GM18873 (cell line): Measurements from ENCODE around the gene PRSS38.

Source experiments
- ATAC-seq: cut with Tn5 transposase; IDR thresholded peaks from one replicate; pipeline ENCODE4 v1.9.1; 2021; ENCODE audit warnings: mild to moderate bottlenecking, moderate library complexity, moderate number of reproducible peaks; ENCODE audit not compliant: unreplicated experiment, low FRiP score

Gene PRSS38

DNA sequence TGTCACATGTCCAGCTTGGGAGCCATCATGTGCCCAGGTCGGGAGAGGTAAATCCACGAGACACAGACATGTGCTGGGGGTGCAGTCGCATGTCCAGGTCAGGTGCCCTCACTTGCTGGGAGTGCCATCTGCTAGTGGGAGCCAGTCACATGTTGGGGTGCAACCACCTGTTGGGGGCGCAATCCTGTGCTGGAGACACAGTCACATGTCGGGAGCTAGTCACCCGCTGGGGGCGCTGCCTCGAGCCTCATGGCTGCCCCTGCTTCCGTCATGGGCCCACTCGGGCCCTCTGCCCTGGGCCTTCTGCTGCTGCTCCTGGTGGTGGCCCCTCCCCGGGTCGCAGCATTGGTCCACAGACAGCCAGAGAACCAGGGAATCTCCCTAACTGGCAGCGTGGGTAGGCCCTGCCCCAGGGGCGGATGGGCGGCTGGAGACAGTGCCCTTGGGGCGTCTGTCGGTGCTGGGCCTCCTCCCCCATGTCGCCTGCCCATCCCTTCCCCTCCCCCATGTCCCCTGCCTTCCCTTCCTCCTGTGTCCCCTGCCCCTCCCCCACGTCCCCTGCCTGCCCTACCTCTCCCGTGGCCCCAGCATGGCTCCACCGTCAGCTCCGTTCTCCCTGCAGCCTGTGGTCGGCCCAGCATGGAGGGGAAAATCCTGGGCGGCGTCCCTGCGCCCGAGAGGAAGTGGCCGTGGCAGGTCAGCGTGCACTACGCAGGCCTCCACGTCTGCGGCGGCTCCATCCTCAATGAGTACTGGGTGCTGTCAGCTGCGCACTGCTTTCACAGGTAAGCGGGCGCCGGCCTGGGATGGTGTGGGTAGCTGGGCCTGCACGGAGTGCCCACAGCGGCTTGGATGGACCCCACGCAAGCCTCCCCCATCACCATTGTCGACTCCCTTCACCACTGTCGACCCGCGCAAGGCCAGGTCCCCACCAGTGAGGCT lies at the start of gene PRSS38:
Gene PRSS38 (plus strand): TSS at position 208 of the 942 bp plus-strand sequence. CDS start 42 bp downstream, at position 250.
- ATAC-seq: no peak

GRCh38 chr1:227766015-227766634 lies 49.4 kb upstream of the PRSS38 start:
- ATAC-seq: no peak

DNA sequence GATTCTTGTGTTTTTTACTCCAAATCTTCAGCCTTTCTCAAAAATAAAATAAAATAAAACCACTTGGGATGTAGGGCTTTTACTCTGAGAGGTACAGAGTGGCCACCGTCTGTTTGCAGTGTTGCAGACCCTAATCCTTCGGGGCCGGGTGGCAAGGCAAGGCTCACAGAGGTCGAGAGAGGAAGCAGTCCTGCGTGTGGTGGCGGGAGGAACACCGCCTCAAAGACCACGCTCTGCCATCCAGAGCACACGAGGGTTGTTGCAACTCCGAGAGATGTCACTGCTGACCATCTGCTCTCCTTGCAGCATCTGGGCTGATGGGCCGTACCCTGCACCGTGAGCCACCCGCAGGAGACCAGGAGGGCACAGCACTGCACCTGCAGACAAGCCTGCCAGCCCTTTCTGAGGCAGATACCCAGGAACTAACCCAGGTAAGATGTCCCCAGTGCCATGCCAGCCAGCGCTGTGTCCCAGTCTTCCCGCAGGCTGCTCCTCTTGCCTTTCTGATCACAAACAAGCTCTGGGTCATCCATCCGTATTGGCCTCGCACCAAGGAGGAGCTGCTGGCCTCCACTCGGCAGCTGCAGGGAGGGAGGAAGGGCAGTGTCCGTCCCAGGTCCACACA lies 48.7 kb upstream of the PRSS38 start:
- ATAC-seq: no peak

DNA sequence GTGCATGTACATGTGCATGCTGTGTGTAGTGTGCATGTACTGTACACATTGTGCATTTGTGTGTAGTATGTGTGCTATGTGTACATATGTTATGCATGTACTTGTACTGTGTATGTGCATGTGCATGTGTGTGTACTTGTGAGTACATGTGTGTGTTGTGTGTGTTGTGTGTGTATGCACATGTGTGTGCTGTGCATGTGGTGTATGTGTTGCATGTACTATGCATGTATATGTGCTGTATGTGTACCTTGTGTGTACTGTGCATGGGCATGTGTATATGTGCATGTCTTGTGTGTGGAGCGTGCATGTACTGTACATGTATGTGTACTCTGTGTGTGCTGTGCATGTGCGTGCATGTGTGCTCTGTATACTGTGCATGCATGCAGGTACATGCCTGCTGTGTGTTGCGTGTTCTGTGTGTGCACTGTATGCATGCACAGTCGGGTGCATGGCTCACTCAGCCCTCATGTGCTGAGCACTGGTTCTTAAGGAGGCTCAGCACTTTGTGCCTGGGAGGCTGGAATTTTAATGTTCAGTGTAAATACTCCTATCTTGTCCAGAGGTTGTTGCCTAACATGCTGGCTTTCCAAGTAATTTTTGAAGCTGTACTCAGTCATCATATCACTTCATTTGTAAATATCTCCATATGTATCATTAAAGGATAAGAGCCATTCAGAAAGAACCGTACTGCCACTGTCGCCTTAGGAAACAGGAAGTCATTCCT lies 47.9 kb upstream of the PRSS38 start:
- no peak for ATAC-seq

- ATAC-seq: no peak
Observed at GRCh38 chr1:227768125-227768439, 47.4 kb upstream of the PRSS38 start.

GRCh38 chr1:227768640-227769039 lies 46.8 kb upstream of the PRSS38 start:
- ATAC-seq: no peak

DNA sequence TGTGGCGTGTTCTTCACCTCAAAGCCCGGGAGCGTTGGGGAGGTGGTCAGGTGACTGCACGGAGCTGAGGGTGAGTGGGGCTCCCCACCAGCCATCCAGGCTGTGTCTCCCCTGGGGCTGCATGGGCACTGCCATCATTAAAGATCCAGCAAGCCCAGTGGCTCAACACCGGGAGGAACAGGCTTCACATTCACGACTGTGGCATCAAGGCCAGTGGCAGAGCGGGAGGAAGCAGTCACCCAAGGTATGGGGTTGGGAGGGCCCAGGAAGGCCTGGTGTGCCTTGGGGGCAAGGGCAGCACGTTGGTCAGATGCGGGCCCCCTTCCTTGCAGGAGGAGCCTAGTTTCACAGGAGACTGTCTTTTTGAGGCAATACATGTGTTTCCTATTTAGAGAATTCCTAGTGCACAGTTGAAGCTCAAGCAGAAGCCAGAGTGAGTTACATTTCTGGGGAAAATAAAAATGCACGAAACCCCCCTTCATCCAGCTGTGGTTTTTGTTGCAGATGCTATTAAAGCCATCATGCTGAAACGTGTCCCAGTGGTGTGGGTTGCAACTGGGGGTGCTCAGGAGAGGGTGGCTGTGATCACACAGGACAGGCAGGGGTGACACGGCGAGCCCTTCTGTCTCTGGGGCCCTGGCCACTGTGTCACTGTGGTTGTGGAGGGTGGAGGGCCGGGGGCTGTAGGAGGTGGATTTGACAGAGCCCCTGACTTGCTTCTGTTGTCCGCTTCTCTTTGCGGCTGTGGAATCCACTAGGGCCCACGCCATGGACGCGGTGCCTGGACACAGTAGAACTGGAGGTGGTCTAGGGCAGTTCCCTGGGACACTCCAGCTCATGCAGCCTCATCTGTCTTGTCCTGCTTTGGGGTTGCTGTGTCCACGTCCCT lies 46.2 kb upstream of the PRSS38 start:
- ATAC-seq: no peak

DNA sequence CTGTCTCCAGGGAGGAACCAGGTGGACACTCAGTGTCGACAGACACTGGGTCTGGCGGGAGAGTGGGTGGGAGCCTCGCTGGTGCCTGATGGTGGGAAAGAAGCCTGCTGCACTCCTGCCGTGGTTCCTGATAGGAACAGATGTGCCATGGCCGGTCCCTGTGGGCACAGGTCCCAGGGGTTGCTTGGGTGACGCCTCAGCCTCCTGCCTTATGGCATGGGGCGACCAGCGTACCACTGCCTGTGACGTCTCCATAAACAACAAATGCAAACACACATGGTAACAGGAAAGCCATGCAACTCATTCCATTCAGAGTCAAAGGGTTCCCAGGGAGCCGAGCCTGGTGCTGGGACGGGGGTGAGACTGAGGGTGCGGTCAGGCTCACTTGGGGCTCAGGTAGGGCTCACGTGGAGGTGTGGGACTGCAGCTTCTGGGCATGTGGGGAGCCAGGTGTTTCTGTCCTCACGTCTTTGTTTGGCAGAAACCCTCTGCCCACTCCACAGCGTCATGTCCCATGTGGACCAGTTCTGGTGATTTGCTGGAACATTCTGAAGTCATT lies 45.5 kb upstream of the PRSS38 start:
- ATAC-seq: no peak

- ATAC-seq: no peak
Observed at GRCh38 chr1:227770812-227771211, 44.7 kb upstream of the PRSS38 start.

- ATAC-seq: no peak
Observed at GRCh38 chr1:227771326-227771725, 44.1 kb upstream of the PRSS38 start.

DNA sequence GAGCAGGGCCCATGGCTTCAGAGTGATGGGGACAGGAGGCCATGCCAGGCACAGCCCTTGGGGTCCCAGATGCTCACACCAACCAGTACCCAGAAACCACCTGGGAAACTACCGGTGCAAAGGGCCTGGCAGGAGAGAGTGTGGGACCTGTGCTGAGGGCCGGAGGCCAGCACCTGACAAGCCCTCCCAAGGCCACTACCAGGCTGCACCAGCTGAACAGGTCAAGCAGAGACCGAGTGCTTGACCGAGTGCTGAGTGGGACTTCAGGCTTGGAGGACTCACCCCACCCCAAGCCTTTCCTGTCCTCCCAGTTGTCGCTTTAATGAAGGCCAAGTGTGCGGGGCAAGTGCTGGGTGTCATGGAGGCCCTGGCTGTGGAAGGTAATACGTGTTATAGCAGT lies 43.7 kb upstream of the PRSS38 start:
- no peak for ATAC-seq

DNA sequence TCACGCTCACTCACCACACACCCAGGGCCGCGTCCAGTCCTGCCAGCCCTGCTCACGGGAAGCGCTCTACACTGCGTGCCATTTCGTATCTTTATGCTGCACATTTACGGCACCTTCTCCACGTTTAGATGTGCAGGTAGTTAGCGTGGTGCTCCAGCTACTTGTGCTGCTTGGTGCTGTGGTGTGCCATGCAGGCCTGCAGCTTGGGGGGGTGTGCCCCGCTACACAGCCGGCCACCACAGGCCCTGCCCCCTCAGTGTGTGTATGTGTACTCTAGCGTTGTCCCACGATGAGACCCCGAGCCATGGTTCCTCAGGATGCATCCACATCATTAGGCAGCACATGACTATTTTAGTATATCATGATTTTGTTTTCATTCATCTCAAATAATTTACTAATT lies 41.9 kb upstream of the PRSS38 start:
- no peak for ATAC-seq

DNA sequence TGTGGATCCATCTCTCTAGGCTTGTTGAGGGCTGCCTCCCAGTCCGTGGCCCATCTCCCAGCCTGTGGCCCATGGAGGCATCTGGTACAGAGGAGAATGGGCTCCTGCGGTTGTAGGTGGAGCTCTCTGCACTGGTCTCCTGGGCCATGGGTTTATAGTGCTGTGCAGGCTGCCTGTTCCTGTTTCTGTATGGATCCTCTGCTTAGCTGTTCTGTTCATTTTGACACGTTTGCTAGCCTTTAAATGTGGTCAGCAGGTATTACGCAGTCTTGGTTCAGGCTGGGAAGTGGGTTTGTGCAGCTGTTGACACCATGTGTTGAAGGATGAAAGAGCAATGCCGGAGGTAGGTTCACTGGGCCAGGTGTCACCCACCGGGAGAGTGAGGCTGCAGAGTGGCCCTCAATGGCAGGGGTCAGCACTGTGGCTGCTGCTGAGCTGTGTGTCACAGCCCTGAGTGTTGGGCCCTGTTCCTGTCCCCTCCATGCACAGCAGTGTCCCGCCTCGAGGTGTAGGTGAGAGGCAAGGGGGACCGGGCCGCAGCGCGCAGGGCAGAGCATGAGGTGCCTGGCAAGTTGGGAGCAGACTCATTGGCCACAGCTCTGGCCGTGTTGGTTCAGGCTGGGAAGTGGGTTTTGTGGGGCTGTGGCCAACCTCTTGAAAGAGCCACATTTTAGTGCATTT lies 41.3 kb upstream of the PRSS38 start:
- no peak for ATAC-seq

DNA sequence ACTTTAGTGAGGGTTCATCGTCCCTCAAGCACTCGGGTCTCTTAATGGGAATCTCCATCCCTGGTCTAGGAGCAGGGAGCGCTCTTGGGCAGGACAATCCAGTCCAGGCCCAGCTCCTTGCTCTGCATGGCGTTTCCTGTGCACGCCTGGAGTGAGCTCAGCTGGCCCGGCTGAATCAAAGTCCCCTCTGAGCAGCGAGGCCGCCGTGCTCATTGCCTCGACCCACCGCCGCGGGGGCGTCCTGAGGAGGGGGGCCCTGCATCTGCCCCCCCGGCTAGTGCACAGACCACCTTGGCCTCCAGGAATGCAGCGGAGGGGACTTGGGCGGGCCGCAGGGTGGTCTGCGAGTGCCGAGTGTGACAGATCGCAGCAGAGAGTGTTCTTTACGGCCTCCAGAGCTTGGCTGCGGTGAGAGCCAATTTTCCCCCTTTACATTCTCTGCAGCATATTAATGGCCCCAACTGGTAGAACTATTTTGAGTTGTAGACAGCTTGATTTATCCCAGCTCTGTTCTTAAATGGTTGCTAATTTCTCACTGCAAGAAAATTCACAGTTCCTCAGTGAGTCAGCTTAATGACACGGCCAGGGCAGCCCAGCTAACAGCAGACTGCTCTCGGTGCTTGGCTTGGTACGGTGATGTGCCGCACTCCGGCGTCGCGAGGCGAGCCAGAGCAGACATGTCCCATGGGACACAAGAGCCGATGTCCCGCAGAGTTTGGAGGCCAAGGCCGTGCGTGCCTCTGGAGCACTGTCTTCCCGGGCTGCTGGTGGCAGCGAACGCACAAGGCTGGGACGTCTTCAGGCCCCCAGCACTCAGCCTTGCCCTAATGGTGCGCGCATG lies 40.4 kb upstream of the PRSS38 start:
- no peak for ATAC-seq

- no peak for ATAC-seq
Observed at GRCh38 chr1:227775841-227776240, 39.6 kb upstream of the PRSS38 start.

DNA sequence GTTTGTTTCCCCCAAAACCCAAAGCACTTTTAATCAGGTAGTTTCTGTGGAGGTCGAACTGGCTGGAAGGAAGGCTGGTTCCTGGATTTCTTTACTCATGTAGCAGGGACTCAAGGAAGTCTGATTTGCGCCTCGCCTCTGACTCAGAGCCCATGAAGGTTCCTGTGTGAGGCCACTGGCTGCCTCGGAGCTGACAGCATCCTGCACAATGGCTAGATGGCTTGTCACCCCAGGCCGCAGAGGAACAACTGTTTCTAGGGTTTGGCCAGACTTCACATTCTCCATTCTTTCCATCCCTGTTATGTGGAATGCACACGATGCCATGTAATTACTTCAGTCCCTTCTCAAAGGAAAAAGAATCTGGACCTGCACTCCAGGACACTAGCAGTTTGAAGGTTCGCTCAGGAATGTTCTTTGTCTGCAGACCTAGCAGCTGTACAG lies 39.1 kb upstream of the PRSS38 start:
- no peak for ATAC-seq

GRCh38 chr1:227777156-227777555 lies 38.3 kb upstream of the PRSS38 start:
- ATAC-seq: no peak

DNA sequence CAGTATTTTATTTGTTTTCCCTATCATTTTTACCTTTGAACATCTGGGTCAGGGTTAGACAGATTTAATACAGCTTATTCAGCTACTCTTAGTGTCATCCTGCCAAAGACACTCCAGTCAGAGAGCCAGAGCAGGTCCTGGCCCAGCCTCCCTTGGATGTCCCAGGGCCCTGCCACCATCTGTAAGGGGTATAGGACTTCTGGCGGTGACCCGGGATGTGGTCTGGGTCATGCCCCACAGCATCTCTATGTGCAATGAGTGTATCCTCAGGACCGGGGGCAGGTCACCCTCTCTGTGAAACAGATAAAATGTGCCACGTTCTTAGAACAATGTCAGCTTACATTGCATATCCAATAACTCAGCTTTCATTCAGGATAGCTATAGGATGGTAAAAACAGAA lies 37.8 kb upstream of the PRSS38 start:
- ATAC-seq: no peak
